GM21737 (cell line): ENCODE measurements around the gene UVRAG.

ENCODE experiments used
- ATAC-seq: cut with Tn5 transposase; IDR thresholded peaks from one replicate; pipeline ENCODE4 v1.9.1; 2021; ENCODE audit warnings: mild to moderate bottlenecking, moderate library complexity; ENCODE audit not compliant: unreplicated experiment

The UVRAG gene

DNA sequence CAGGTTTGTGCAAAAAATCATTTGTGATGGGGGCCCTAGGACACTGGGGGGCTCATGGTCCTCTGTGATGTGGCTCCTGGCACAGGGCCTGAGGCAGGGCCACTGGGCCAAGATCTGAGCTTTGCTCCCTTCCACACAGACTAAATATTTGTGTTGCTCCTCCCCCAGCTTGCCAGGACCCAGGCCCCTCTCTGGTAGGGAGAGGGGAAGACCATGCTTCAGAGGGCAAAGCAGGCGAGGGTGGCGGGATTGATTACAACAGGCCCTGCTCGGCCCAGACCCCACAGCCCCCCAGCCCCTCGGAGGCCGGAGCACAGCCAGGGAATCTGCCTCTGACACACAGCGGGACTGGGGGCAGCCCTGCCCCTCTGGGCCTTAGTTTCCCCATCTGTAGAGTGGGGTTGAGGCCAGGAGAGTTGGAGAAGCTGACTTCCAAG lies 362.3 kb downstream of the UVRAG start:
- no peak for ATAC-seq

DNA sequence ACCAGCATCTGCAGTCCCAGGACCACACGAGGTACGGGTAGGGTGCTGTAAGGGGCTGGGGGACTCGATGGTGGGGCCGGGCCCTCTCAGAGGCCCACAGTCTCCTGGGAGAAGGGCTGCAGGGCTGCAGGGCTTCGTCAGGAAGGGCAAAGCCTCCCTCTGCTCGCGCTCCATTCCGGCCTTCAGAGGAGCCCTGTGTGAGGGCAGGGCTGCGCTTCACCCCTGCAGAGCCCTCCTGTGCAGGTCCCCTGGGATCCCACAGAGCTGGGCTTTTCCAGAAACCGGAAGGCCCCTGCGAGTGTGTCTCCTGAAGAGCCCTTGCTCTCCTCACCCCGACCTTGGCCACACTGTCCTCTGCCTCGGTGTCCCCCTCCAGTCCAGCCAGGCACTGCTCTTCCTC lies 364.1 kb downstream of the UVRAG start:
- no peak for ATAC-seq

DNA sequence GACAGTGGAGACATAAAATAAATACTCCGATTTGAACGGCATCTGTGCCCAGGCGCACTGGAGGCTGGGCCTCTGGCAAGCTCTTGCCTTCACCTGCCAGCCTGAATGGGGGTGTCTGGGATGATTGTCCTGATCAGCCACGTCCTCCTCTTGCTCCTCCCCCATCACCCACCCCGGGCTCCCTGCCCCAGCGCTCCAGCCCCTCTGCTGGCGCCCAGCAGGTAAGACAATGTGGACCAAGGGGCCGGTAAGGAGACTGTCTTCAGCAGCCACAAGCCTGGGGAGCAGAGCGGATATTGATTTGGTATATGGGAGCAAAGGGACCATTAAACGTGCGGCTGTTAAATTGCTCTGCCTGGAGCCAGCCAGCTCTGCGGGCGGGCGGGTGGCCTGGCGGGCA lies 366.4 kb downstream of the UVRAG start:
- ATAC-seq, result no peak

DNA sequence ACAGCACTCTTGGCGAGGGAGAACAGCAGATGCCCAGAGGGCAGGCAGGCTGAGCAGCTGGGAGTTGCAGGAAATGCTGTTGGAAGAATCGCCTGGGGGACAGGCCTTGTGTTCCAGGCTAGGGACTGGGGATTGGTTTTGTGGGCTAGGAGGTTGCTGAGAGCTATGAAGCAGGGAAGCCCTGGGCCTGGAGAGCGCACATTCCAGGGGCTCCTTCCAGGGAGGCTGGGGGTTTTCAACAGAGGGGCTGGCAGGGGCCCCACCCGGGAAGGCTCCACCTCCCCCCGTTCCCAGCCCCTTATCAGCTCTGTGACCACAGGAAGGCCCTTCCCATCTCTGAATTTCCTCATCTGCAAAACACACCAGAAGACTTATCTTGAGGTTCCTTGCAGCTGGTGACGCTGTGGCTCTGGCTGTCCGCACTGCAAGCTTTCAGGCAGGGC lies 369.6 kb downstream of the UVRAG start:
- no peak for ATAC-seq

DNA sequence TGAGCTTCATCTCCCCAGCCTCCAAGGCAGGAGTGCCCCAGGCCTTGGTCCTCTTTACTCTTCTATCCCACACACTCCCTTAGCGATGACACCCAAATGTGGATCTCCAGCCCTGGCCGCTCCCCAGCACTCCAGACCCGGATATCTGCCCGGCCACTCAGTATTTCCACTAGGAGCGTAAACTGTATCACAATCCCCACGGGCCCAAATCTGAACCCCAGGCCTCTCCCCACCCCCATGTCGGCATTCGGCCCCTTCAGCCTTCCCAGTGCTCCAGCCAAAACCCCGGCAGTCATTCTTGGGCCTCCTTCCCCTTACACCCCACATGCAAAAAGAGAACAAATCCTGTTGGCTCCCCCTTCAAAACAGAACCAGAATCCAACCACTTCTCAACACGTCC lies 370.5 kb downstream of the UVRAG start:
- ATAC-seq, result no peak

DNA sequence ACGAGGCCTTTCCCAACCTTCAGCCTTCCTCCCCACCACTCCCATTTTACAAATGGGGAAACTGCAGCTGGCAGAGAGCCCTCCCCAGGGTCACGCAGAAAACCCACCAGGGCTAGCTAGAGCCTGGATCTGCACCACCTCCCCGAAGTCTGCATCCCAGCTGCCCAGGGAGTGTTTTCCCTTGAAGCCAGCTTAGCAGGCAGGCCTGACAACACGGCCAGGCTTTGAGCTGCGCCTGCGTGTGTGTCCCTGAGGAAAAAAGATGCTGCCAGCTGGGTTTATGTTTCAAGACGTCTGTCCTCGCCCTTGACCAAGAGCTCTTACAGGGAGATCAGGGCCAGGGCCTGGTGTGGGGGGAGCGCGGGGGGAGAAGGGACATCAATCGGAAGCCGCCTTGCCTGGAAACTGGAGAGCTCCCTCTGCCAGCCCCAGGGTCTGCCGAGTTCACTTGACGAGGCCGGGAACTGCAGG lies 371.0 kb downstream of the UVRAG start:
- no peak for ATAC-seq

DNA sequence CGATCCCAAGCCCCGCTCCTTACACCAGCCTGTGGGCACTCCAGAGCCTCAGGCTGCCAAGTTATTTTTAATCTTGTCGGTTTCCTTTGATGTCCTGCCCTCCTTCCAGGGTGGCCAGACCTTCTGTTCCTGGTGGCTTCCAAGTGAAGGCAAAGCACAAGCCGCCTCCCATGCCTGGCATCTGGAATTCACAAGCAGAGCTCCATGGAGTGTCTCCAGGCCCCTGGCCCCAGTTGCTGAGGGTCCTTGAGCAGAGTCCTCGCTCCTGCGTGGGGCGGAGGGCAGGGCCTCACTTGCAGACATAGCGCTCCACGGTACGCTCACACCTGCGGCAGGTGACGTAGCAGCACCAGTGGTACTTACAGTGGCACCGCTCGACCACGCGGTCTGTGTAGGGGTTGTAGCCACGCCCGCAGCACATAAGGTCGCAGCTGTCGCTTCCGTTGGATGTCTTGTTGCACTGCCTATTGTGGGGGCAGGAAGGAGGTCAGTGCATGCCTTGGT lies 371.8 kb downstream of the UVRAG start:
- no peak for ATAC-seq

DNA sequence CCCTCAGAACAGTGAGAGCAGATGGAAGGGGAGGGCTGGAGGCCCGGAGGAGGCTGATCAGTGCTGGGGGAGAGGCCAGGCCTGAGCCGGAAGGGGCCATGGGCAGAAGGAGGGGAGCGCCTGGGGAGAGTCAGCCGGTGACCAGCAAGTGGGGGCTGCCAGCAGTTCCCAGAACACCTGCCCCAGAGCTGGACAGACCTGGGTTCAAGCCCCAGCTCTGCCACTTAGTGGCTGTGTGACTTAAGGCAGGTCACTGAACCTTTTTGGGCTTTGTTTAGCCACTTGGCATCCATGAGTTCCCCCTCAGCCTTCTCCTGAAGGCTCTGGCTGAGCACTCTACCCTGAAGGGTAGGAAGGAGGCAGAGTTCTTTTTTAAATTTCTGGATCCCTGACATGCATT lies 373.9 kb downstream of the UVRAG start:
- ATAC-seq, result no peak

DNA sequence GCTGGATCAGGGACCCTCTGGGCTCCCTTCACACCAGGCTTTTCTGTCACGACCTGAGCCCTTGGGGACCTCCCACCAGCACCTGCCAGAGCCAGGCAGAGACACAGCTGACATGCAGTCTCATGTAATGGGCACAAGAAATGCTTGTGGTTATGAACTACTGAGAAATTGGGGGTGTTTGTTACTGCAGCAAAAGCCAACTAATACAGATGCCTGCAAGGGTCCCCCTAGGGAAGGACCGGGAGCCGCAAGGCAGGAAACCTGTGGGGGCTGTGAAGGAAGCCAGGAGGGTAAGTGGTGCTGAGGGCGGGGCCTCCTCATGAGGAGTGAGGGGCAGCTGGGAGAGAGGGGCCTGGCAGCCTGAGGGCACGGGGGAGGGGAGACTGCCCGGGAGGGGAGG lies 374.7 kb downstream of the UVRAG start:
- ATAC-seq, result no peak

DNA sequence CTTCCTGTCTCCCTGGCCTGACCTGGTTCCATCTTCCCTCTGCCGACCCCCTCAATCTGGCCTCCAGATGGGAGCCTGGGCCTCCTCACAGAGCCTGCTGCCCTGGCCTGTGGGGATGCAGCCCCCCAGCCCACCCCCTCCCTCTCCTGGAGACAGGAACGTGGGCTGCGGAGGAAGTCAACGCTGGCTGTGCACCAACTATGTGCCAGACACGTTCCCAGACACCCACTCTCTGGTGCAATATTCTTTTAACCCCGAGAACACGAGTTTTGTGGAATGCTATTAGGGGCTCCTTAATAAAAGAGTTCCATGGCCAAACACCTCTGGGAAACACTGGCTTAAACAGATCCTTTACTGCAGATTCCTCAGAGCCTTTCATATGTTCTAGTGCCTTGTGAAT lies 375.4 kb downstream of the UVRAG start:
- ATAC-seq, result no peak
